Embryonic facial prominence (tissue), 1 donor: ENCODE measurements around the gene FUNDC2.

ENCODE experiments used
- DNase-seq: peaks from one replicate; pipeline ENCODE4 v3.0.0-alpha.2; 2016; ENCODE audit errors: extremely low spot score

The FUNDC2 gene

GRCh38 chrX:155069414-155069813 is 42.8 kb downstream of the FUNDC2 start:
- no peak for DNase-seq

- no peak for DNase-seq
Observed at GRCh38 chrX:155070038-155070437, 43.4 kb downstream of the FUNDC2 start.

GRCh38 chrX:155070663-155070974 is 44.0 kb downstream of the FUNDC2 start:
- no peak for DNase-seq

- peak; percentile 9 for DNase-seq
Observed at GRCh38 chrX:155070975-155071693, 44.5 kb downstream of the FUNDC2 start, which contains the start of the genes BRCC3, CMC4 and MTCP1. TSS of gene BRCC3 (plus strand) at chrX:155071508. CDS start at chrX:155071528, 20 bp downstream. TSS of gene CMC4 (minus strand) at chrX:155071136. CDS start at chrX:155064023, 7,113 bp downstream. TSS of gene MTCP1 (minus strand) at chrX:155071136. CDS start at chrX:155066010, 5,126 bp downstream.

GRCh38 chrX:155071694-155072280 is 45.1 kb downstream of the FUNDC2 start:
- DNase-seq = no peak

GRCh38 chrX:155086202-155086840 is 59.7 kb downstream of the FUNDC2 start:
- no peak for DNase-seq

GRCh38 chrX:155086961-155087735 is 60.5 kb downstream of the FUNDC2 start:
- DNase-seq = no peak

GRCh38 chrX:155094468-155095061 is 67.9 kb downstream of the FUNDC2 start:
- DNase-seq = no peak

GRCh38 chrX:155105919-155106318 is 79.3 kb downstream of the FUNDC2 start:
- no peak for DNase-seq

- DNase-seq = no peak
Observed at GRCh38 chrX:155108427-155108826, 81.8 kb downstream of the FUNDC2 start.
